ENCODE measurements around the gene EFCAB8.

DNA sequence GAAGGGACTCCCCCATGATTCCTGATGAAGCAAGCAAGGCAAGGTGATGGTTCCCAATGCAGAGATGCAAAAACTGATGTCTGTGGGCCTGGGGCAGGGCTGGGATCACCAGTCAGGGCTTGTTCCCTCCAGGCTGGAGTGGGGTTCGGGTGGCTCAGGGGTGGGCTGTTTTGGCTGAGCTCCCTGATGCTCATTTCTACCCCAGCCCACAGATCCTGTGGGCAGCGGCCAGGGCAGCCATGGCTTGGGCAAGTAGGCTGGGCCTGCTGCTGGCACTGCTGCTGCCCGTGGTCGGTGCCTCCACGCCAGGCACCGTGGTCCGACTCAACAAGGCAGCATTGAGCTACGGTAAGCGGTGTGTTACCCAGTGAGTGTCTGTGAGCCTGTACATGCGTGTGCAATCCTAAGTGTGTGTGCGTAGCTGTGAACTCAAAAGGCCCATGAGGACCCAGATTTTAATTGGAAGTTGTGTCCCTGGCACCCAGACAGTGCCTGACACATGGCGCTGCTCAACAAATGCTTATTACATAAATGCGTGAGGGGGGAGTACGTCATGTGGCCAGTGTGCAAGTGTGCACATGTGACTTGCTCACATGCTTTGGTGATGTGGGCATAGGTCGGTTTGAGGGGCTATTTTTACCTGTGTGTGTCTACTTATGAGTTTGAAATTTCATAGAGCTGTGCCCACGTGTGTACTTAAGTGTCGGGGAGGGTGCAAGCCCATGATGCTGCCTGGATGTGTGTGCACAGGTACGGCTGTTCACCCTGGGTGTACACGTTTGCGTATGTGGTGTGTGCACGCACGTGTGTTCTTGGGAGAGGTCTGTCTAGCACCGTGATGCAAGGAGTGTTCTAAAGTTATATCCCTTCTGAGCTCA, 149.9 kb downstream of the EFCAB8 start:
- TF ChIP-seq, protein P1, sequence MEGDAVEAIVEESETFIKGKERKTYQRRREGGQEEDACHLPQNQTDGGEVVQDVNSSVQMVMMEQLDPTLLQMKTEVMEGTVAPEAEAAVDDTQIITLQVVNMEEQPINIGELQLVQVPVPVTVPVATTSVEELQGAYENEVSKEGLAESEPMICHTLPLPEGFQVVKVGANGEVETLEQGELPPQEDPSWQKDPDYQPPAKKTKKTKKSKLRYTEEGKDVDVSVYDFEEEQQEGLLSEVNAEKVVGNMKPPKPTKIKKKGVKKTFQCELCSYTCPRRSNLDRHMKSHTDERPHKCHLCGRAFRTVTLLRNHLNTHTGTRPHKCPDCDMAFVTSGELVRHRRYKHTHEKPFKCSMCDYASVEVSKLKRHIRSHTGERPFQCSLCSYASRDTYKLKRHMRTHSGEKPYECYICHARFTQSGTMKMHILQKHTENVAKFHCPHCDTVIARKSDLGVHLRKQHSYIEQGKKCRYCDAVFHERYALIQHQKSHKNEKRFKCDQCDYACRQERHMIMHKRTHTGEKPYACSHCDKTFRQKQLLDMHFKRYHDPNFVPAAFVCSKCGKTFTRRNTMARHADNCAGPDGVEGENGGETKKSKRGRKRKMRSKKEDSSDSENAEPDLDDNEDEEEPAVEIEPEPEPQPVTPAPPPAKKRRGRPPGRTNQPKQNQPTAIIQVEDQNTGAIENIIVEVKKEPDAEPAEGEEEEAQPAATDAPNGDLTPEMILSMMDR (IDR thresholded peaks at IDR 0.05), result no peak
- no peak for TF ChIP-seq POLR2A (IDR thresholded peaks at IDR 0.05)

Data from heart left ventricle (tissue), 13 donors.